HepG2 (cell line): ENCODE data around the gene SPC24. TPM values are rescaled to one million over a fixed set of nuclear protein-coding genes. Genes with fewer than 3 reads are reported as not detected.

Source experiments
- AHDC1 ChIP-seq: sonication (generic); formaldehyde crosslinking; IDR thresholded peaks from 2 replicates; pipeline ENCODE4 v1.5.1; 2020; ENCODE audit warnings: mild to moderate bottlenecking, missing genetic modification reagents, borderline replicate concordance
- CBX5 ChIP-seq: sonication (generic); formaldehyde crosslinking; IDR thresholded peaks from 2 replicates; pipeline ENCODE4 v1.4.0; 2020; ENCODE audit warnings: missing genetic modification reagents, borderline replicate concordance
- FOXK2 ChIP-seq: fragments of 450-650 bp; IDR thresholded peaks from 2 replicates; pipeline ENCODE4 v1.6.1; 2016
- HNF1A ChIP-seq, 2 experiments: sonication (generic) in 1 of 2; formaldehyde crosslinking in 1 of 2; IDR thresholded peaks; 2 replicates each; pipeline versions ENCODE4 v1.4.0 to v1.6.1; 2016 to 2020; ENCODE audit warnings: borderline replicate concordance in 1 of 2, low read depth in 1 of 2, mild to moderate bottlenecking in 1 of 2, missing genetic modification reagents in 1 of 2
- MED1 ChIP-seq: sonication (generic); formaldehyde crosslinking; IDR thresholded peaks from 2 replicates; pipeline ENCODE4 v1.4.0; 2020; ENCODE audit warnings: missing genetic modification reagents
- NFYC ChIP-seq: IDR thresholded peaks from 2 replicates; pipeline ENCODE4 v1.6.1; 2016; ENCODE audit warnings: missing genetic modification reagents, missing compliant biosample characterization
- polyA plus RNA-seq, 8 experiments: library from polyadenylated mRNA; depleted of rRNA in 3 of 8; stranded (reverse) in 7 of 8; unstranded in 1 of 8; fragments of >200 nt; fragmentation: Illumina TruSeq in 4 of 8; extraction: Trizol in 4 of 8; gene quantifications; 2 replicates each; pipeline versions ENCODE4 v1.2.1 to v1.2.3, GENCODE V29; 2011 to 2016; ENCODE audit warnings: low read depth in 4 of 8, missing spikeins in 1 of 8, mixed read lengths in 1 of 8; ENCODE audit not compliant: insufficient read depth in 1 of 8
- total RNA-seq, 5 experiments: library from RNA; depleted of rRNA; stranded (reverse); fragments of >200 nt; fragmentation: Illumina TruSeq; extraction: Trizol; gene quantifications; 2 replicates each; pipeline ENCODE4 v1.2.3, GENCODE V29; 2016; ENCODE audit warnings: low read depth in 1 of 5
- TF ChIP-seq, protein P1 (sequence below): sonication (generic); formaldehyde crosslinking; IDR thresholded peaks from 2 replicates; pipeline ENCODE4 v1.5.0; 2020; ENCODE audit warnings: mild to moderate bottlenecking, missing genetic modification reagents
- TF ChIP-seq, protein P2 (sequence below): sonication (generic); formaldehyde crosslinking; IDR thresholded peaks from 2 replicates; pipeline ENCODE4 v1.4.0; 2020; ENCODE audit warnings: missing genetic modification reagents

Gene SPC24
- total and polyA plus RNA-seq, 2 of the 13 experiments (the other 11 are each of a cell fraction or from before 2014, with no cell fraction given): 10.0 to 46.2 TPM

DNA sequence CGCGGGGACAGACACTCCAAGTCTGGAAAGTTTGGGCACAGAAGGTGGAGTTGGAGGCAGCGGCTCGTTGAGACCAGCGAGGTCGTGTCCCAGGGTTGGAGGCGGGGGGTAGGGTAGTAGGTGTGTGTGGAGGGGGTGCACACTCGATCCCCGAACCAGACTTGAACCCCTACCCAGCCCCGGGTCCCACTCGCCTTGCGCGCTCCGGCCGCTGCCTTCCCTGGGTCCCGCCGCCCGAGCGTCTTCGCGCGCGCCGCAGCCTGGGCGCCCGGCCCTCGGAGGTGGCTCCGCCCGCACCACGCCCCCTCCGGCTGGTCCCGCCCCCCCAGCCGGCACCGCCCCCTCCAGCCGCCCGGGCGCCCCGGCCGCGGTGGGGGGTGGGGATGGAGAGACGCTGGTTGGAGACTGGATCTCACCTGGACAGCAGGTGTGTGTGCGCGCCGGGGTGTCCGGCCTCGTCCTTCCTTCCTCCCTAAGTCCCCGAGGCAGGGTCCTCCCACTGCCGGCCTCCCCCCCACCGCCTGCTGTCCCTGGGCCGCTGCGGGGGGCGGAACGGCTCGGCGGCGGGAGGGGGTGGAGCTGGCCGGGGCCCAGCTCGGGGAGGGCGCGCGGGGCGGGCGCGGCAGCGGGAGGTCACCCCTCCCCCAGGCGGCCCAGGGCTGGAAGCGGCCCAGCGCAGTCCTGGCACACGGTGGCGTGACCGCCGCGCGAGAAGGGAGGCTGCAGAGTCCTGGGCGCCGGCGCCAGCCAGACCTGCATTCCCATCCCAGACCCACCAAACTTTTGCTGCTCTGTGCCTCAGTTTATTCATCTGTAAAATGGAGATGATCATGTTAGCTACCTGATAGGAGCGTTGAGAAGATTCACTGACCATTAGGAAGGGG lies 42.0 kb upstream of the SPC24 start, which contains the start of gene KANK2 (continued):
- TF ChIP-seq HNF1A (IDR thresholded peaks at IDR 0.05; ENCODE audit: low read depth): no peak
- TF ChIP-seq HNF1A (CRISPR knock-in tag; IDR thresholded peaks at IDR 0.05; ENCODE audit: borderline replicate concordance): peak; percentile 6; the same call in 1 of the 2 replicates
- no peak; the same call in 1 of the 2 replicates for TF ChIP-seq AHDC1 (CRISPR knock-in tag)
- no peak for TF ChIP-seq FOXK2
- TF ChIP-seq, protein P1, sequence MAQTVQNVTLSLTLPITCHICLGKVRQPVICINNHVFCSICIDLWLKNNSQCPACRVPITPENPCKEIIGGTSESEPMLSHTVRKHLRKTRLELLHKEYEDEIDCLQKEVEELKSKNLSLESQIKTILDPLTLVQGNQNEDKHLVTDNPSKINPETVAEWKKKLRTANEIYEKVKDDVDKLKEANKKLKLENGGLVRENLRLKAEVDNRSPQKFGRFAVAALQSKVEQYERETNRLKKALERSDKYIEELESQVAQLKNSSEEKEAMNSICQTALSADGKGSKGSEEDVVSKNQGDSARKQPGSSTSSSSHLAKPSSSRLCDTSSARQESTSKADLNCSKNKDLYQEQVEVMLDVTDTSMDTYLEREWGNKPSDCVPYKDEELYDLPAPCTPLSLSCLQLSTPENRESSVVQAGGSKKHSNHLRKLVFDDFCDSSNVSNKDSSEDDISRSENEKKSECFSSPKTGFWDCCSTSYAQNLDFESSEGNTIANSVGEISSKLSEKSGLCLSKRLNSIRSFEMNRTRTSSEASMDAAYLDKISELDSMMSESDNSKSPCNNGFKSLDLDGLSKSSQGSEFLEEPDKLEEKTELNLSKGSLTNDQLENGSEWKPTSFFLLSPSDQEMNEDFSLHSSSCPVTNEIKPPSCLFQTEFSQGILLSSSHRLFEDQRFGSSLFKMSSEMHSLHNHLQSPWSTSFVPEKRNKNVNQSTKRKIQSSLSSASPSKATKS: no peak
- no peak for TF ChIP-seq CBX5 (CRISPR knock-in tag)
- peak; percentile 43 for TF ChIP-seq MED1
- TF ChIP-seq NFYC (CRISPR knock-in tag): no peak
- TF ChIP-seq, protein P2, sequence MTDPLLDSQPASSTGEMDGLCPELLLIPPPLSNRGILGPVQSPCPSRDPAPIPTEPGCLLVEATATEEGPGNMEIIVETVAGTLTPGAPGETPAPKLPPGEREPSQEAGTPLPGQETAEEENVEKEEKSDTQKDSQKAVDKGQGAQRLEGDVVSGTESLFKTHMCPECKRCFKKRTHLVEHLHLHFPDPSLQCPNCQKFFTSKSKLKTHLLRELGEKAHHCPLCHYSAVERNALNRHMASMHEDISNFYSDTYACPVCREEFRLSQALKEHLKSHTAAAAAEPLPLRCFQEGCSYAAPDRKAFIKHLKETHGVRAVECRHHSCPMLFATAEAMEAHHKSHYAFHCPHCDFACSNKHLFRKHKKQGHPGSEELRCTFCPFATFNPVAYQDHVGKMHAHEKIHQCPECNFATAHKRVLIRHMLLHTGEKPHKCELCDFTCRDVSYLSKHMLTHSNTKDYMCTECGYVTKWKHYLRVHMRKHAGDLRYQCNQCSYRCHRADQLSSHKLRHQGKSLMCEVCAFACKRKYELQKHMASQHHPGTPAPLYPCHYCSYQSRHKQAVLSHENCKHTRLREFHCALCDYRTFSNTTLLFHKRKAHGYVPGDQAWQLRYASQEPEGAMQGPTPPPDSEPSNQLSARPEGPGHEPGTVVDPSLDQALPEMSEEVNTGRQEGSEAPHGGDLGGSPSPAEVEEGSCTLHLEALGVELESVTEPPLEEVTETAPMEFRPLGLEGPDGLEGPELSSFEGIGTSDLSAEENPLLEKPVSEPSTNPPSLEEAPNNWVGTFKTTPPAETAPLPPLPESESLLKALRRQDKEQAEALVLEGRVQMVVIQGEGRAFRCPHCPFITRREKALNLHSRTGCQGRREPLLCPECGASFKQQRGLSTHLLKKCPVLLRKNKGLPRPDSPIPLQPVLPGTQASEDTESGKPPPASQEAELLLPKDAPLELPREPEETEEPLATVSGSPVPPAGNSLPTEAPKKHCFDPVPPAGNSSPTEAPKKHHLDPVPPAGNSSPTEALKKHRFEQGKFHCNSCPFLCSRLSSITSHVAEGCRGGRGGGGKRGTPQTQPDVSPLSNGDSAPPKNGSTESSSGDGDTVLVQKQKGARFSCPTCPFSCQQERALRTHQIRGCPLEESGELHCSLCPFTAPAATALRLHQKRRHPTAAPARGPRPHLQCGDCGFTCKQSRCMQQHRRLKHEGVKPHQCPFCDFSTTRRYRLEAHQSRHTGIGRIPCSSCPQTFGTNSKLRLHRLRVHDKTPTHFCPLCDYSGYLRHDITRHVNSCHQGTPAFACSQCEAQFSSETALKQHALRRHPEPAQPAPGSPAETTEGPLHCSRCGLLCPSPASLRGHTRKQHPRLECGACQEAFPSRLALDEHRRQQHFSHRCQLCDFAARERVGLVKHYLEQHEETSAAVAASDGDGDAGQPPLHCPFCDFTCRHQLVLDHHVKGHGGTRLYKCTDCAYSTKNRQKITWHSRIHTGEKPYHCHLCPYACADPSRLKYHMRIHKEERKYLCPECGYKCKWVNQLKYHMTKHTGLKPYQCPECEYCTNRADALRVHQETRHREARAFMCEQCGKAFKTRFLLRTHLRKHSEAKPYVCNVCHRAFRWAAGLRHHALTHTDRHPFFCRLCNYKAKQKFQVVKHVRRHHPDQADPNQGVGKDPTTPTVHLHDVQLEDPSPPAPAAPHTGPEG: no peak
